GM18498 (cell line): ENCODE results near the gene TIMP4.

Experiments
- ATAC-seq: cut with Tn5 transposase; IDR thresholded peaks from one replicate; pipeline ENCODE4 v1.9.1; 2021; ENCODE audit warnings: mild to moderate bottlenecking, moderate library complexity; ENCODE audit not compliant: unreplicated experiment

TIMP4 gene

GRCh38 chr3:12186046-12186445 is 27.3 kb upstream of the TIMP4 start:
- ATAC-seq, result no peak

GRCh38 chr3:12185172-12185710 is 26.5 kb upstream of the TIMP4 start:
- ATAC-seq, result no peak

GRCh38 chr3:12184541-12184940 is 25.8 kb upstream of the TIMP4 start:
- no peak for ATAC-seq

GRCh38 chr3:12182687-12183441 is 24.2 kb upstream of the TIMP4 start:
- ATAC-seq, result no peak

GRCh38 chr3:12181806-12182205 is 23.1 kb upstream of the TIMP4 start:
- ATAC-seq, result no peak

GRCh38 chr3:12181301-12181700 is 22.6 kb upstream of the TIMP4 start:
- no peak for ATAC-seq

GRCh38 chr3:12180631-12181030 is 21.9 kb upstream of the TIMP4 start:
- ATAC-seq, result no peak

GRCh38 chr3:12180218-12180617 is 21.5 kb upstream of the TIMP4 start:
- ATAC-seq, result no peak

GRCh38 chr3:12179441-12179840 is 20.7 kb upstream of the TIMP4 start:
- ATAC-seq, result no peak

- no peak for ATAC-seq
Measured at GRCh38 chr3:12178091-12178820, 19.5 kb upstream of the TIMP4 start.

- ATAC-seq, result no peak
Measured at GRCh38 chr3:12177126-12177525, 18.4 kb upstream of the TIMP4 start.

- ATAC-seq, result peak; percentile 82
Measured at GRCh38 chr3:12175844-12176453, 17.2 kb upstream of the TIMP4 start.

- ATAC-seq, result no peak
Measured at GRCh38 chr3:12175137-12175593, 16.5 kb upstream of the TIMP4 start.

- ATAC-seq, result no peak
Measured at GRCh38 chr3:12170207-12170606, 11.5 kb upstream of the TIMP4 start.

- no peak for ATAC-seq
Measured at GRCh38 chr3:12165909-12166308, 7.2 kb upstream of the TIMP4 start.

GRCh38 chr3:12159227-12159601 is 502 bp upstream of the TIMP4 start:
- no peak for ATAC-seq

GRCh38 chr3:12157026-12157425 is 1.7 kb downstream of the TIMP4 start:
- no peak for ATAC-seq

- ATAC-seq, result no peak
Measured at GRCh38 chr3:12155828-12156227, 2.9 kb downstream of the TIMP4 start.

GRCh38 chr3:12155264-12155663 is 3.4 kb downstream of the TIMP4 start:
- no peak for ATAC-seq

- ATAC-seq, result no peak
Measured at GRCh38 chr3:12154151-12154550, 4.6 kb downstream of the TIMP4 start.

- ATAC-seq, result no peak
Measured at GRCh38 chr3:12150112-12150511, 8.6 kb downstream of the TIMP4 start.

- no peak for ATAC-seq
Measured at GRCh38 chr3:12149029-12149428, 9.7 kb downstream of the TIMP4 start.
